GM21447 (cell line): ENCODE results near the gene IFITM10.
"Not testable (repeated sequence)": the region's sequence is repeated elsewhere in the genome, so short reads cannot be mapped to it uniquely, and the experiment has no call there.

Source experiments
- ATAC-seq: cut with Tn5 transposase; IDR thresholded peaks from one replicate; pipeline ENCODE4 v1.9.1; 2021; ENCODE audit not compliant: unreplicated experiment

The IFITM10 gene

DNA sequence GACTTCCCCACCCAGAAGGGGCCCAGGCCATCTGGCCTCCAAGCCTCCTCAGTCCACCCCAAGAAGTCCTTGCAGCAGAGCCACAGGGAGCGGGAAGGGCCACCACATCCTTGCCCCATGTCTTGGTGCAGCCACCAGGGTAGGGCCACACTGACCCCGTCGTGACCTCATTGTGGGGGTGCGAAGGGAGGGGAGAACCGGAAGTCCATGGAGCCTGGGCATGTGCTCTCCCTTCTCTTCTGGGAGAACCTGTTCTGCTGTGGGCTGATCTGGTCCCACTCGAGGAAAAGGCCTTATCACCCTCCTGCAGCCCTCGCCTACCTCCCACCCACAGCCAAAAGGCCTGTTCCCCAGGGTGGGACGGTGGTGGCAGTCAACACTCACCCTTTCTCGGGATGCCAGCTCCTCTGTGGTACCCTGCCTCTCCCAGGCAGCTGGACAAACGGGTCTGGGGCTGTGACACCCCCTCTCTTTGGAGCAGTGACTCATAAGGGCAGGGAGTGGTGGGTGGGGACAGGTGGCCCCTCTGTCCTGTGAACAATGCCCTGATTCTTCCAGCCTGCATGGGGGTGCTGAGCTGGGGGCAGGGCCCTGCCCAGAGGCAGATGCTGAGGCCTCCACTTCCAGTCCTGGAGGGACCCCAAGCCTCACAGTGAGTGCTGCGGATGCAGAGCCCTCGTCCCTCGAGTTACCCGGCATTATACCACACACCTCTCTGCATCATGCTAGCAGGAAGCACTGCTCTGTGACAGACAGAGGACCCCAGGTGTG is 27.9 kb upstream of the IFITM10 start:
- no peak for ATAC-seq

DNA sequence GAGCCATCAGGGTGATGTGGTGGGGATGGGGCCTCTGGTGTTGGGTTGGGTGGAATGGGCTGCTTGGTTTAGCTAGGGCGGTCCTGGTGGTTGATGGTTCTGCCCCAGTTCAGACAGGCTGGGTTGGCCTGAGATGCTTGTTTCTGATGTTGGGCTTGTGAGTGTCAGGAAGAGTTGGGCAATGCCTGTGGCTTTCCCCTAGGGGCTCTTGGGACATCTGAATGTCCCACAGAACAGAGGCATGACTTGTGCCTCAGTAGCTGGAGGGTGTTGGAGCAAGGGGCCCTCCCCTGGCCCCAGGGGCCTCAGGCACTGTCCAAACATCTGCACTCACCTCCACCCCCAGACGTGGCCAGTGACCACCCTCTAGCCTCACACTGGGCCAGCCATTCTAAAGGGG is 27.3 kb upstream of the IFITM10 start:
- no peak for ATAC-seq

DNA sequence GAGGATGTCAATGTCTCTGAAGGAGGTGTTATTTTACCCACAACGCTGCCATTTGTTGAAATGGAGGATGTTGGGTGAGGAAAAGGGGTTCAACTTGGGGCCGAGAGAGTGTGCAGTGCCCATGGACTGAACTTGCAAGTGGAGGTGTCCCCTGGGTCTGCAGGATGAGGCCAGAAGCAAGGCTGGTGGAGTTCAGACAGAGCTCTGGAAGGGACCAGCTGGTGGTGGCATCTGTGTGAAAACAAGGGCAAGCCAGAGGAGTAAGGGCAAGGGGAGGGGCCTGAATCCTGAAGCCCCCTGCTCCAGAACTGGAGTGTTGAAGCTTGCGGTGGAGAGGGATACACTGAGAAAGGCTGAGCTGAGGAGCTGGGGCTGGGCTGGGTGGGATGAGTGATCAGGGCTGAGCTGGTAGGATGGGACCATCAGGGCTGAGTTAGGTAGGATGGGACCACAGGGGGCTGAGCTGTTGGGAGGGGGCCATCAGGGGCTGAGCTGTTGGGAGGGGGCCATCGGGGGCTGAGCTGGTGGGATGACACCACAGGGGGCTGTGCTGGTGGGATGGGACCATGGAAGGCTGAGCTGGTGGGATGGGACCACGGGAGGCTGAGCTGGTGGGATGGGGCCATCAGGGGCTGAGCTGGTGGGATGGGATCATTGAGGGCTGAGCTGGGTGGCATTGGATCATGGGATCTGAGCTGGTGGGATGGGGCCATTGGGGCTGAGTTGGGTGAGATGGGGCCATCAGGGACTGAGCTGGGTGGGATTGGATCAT is 26.7 kb upstream of the IFITM10 start:
- ATAC-seq = no peak

DNA sequence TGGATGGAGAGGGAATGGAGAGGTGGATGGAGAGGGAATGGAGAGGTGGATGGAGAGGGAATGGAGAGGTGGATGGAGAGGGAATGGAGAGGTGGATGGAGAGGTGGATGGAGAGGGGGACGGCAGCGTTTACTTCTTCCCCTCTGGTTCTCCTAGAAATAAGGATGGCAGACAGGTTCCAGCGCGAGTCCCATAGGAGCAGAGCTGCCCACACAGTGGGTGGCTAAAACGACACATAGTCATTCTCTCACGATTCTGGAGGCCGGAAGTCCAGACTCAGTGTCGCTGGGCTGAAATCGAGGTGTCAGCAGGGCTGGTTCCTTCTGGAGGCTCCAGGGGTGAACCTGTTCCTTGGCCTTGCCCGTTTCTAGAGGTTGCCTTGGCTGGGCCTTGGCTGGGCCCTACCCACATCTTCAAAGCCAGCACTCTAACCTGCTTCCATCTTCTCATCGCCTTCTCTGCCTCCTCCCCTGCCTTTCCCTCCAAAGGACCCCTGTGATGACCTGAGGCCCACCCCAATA is 26.0 kb upstream of the IFITM10 start:
- ATAC-seq = no peak

DNA sequence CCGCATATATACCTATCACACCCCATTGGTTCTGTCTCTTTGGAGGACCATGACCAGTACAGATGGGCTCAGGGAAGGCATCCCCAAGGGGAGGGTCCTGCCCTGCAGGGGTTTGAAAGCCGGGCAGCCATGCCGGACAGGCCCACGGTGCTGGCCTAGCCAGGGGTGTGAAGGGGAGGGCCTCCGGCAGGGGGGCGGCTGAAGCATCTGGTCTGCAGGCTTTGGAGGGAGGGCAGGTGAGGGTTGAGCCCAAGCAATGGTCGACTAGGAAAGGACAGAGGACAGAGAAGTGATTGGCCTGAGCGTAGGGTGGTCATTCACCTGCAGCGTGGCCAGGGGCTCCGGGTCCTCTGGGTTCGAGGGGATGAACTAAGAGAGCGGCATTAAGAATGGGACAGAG is 24.5 kb upstream of the IFITM10 start:
- no peak for ATAC-seq

DNA sequence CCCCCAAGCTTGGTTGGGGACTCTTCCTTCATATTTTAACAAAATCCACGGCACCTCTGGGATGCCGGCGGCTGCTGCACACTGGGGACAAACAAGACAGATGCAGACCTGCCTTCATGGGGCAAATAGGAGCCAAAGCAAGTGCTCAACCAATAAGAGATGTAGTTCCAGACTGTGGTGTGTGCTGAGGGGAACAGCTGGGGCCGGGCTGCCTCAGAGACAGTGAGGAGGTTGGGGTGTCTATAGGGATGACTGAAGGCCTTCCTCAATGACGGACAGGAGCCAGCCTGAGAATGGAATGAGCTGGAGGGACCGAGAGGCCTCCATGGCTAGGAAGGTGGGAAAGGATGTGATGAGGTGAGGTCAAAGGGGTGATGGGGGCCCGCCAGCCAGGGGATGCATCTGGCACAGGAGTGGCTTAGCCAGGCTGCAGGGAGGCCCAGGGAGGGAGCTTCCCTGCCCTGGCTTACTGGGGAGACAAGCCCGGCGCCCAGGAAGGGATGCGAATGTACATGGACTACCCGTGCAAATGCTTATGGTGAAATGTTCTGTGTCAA is 23.7 kb upstream of the IFITM10 start:
- no peak for ATAC-seq

DNA sequence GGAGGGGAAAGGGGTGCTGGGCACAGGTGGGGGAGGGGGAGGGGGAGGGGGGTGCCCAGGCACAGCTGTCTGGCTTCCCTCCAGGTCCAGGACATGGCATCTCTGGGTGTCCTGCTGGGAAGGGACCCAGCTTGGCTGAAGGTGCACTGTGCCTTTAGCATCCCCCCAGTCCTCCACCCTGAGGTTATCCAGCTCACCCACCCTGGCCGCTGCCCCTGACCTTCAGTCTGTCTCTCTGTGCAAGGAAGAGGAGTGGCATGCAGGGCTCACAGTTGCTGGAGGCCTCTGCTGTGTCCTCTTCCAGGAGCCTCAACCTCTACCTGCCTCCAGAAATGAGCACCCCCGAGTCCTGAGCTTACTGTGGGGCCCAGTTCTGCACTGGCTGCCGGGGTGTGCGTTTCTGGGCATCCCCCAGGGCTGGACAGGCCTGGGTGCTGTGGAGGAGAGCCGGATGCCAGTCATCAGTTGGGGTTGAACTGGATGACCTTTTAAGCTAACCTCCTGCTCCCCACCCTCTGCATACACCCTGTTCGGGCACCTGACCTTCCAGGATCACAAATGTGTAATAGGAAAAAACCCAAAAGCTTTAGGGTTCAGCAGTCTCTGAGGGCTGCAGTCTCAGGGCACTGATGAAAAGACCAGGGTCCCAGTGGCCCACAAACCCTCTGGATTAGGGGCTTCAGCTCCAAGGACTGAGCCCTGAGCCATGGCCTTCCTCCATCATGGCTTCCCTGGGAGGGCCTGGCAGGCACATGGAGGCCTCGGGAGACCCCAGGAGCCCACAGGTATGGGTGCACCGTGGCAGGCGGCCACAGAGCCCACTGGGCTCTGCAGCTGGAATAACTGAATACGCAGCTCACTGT is 23.0 kb upstream of the IFITM10 start:
- ATAC-seq = no peak

DNA sequence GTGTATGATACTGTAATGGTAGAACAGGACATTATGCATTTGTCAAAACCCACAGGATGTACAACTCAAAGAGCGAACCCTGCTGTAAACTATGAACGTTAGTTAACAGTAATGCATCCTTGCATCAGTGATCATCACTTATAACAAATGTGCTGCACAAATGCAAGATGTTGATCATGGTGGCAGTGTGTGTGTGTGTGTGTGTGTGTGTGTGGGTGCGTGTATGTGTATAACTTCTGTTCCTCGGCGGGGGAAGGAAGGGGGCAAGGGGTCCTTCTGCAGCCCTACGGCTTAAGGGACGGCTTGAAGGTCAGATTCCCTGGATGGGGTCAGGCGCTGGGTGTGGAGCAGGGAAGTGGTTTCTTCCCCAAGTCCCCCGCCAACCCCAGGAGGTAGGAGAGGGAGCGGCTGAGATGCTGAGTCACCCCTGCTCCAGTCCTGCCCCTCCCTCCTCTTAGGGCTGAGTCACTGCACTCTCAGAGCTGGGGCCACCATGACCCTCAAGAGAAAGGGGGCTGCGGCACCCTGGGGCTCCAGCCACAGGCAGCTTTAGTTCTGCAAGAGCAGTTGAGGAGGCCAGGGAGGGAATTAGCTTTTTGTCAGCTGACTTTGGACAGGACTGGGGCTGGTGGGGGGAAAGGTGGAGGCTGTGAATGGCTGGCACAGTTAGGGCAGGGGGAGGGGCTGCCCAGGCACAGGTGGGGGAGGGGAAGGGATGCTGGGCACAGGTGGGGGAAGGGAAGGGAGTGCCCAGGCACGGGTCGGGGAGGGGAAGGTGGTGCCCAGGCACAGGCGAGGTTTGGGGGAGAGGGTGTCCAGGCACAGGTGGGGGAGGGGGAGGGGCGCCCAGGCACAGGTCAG is 22.1 kb upstream of the IFITM10 start:
- ATAC-seq = no peak

DNA sequence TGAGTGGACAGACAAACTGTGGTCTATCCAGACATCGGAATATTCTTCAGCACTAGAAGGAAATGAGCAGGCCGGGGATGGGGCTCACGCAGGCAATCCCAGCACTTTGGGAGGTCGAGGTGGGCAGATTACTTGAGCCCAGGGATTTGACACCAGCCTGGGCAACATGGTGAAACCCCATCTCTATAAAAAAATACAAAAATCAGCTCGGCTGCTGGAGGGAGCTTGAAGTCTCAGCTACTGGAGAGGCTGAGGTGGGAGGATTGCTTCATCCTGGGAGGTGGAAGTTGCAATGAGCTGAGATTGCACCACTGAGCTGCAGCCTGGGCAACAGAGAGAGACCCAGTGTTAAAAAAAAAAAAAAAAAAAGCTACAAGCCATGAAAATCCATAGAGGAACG is 21.3 kb upstream of the IFITM10 start:
- no peak for ATAC-seq

GRCh38 chr11:1771273-1771672 is 20.9 kb upstream of the IFITM10 start:
- ATAC-seq = no peak

GRCh38 chr11:1770528-1770927 is 20.1 kb upstream of the IFITM10 start:
- ATAC-seq = no peak

- ATAC-seq = no peak
Measured at GRCh38 chr11:1770061-1770460, 19.7 kb upstream of the IFITM10 start.

DNA sequence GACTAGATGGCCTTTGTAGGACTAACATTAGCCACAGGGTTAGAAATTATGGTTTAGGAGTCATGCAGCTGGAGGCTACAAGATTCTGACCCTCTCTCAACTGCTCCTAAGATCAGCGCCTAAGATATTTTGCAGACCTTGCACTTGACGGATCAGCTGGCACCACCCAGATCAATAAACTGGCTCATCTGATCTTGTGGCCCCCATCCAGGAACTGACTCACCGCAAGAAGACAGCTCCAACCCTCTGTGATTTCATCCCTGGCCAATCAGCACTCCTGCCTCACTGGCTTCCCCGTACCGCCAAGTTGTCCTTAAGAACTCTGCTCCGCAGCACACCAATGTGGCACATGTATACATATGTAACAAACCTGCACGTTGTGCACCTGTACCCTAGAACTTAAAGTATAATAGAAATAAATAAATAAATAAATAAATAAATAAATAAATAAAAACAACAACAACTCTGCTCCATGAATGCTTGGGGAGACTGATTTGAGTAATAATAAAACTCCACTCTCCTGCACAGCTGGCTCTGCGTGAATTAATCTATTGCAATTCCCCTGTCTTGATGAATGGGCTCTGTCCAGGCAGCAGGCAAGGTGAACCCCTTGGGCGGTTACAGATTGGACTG is 19.0 kb upstream of the IFITM10 start:
- ATAC-seq = not testable (repeated sequence)

- no peak for ATAC-seq
Measured at GRCh38 chr11:1768141-1768469, 17.7 kb upstream of the IFITM10 start.

DNA sequence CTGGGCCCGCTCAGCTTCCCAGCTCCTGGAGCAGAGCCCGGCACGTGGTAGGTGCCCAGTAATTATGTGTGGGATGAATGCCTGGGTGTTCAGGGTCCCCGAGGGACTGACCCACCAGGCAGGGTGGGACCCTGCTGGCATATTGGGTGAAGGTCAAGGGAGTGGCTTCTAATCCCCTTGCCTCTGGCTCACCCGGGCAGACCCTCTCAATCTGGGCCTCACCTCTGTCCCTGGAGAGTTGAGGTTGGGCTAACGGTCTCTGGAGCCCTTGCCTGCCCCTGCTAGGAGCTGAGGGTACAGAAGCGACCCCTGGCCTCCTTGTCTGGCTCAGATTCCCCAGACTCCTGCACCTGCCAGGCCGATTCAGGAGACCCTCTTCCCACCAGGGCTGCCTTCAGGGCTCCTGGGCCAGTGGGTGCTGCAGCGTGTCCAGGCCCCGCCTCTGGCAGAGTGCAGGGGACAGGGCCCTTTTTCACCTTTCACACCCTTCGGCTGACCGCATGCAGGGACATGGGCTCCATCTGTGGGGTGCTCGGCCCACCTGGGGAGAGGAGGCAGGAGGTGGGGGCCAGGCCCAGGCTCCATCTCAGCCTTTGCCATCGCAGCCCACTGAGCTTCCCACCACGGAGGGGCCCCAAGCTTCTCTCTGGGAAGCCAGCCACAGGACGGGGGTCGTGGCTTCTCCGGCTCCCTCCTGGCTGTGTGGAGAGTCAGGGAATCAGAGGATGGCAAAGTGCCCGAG is 17.2 kb upstream of the IFITM10 start:
- no peak for ATAC-seq

DNA sequence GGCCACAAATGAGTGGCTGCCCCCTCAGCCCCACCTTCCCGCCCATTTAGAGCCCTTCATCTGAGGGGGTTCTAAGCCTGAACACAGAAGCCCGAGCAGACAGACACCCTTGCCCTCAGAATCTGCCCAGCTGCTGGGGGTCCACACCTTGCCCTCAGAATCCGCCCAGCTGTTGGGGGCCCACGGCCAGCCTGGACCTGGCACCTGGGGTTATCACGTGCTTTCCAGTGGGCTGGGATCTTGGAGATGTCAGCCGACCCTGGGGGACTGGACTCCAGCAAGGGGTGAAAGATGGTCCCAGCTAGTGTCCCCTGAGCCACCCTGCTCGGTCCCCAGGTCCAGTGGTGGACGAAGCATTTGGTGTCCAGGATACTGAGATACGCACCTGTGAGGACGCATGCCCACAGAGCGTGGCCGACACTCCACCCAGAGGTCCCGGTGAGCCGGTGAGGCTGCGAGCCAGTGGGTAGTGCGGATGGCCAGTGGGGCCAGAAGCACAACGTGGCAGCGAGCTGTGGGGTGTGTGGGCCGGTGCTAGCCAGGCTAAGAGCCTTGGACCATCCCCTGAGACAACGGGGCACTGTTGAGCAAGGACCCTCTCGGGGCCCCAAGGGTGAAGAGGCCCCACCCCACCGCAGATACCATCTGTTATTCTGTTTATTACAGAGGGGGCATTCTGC is 16.5 kb upstream of the IFITM10 start:
- no peak for ATAC-seq

GRCh38 chr11:1765871-1766718 is 15.7 kb upstream of the IFITM10 start:
- ATAC-seq = no peak
